MM.1S (cell line): ENCODE results near the gene HARS2.
"Not testable (repeated sequence)": the region's sequence is repeated elsewhere in the genome, so short reads cannot be mapped to it uniquely, and the experiment has no call there.

Experiments
- CTCF ChIP-seq: fragments of 300-600 bp; sonication (generic); IDR thresholded peaks from 2 replicates; pipeline ENCODE4 v1.5.1; 2016; ENCODE audit warnings: antibody characterized with exemption, low read length, mixed read lengths
- EZH2 ChIP-seq: fragments of 300-600 bp; sonication (generic); optimal IDR thresholded peaks from 2 replicates; pipeline ENCODE3; 2017; ENCODE audit warnings: low read depth, mild to moderate bottlenecking, antibody characterized with exemption, low read length, mixed read lengths

GRCh38 chr5:140660371-140660770 lies 30.9 kb upstream of the HARS2 start:
- not testable (repeated sequence) for TF ChIP-seq CTCF, EZH2
